ENCODE results near the gene HDGF. TPM values are rescaled to one million over a fixed set of nuclear protein-coding genes. Genes with fewer than 3 reads are reported as not detected.

HDGF gene
- total RNA-seq, 1 experiment from 2014 or later = 498 TPM

GRCh38 chr1:156721131-156721530 lies 30.3 kb downstream of the HDGF start:
- CTCF ChIA-PET = no interaction called here
- H3K4me2 ChIP-seq = no peak overlapping the region
- H3K36me3 ChIP-seq (ENCODE audit: low read depth) = peaks cover 21% of the 10 kb centered on the region

DNA sequence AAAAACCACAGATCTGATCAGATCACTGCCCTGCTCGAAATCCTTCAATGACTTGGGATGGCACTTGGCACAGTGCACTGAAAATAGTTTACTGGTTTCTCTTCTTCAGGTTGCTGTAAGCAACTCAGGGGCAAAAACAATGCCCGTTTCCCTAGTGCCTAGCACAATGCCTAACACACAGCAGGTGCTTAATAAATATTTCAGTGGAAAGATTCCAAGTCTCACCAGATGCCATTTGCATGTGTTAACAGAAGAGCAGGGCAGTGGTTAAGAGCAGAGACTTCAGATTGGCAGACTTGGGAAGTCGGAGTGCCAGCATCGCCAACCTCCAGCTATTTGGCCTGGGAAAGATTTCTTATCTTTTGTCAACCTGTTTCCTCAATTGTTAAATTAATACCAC lies 34.1 kb downstream of the HDGF start:
- Histone ChIP-seq H3K36me3 (ENCODE audit: low read depth) (no peaks in the 10 kb centered on the region), H3K27ac (no peak overlapping the region), H3K79me2 (ENCODE audit: low read depth) (no peaks in the 10 kb centered on the region), H3K27me3 (ENCODE audit: insufficient read depth, low read depth) (no peaks in the 10 kb centered on the region), H3K4me2 (no peak overlapping the region), H3K4me3 (no peak overlapping the region), H3F3A (ENCODE audit: insufficient read depth, low read depth) (peaks cover 51% of the 10 kb centered on the region), H3K9me3 (ENCODE audit: insufficient read depth, low read depth) (no peaks in the 10 kb centered on the region), H3K4me1 (replicated peaks; ENCODE audit: insufficient read depth) (peaks cover 16% of the 10 kb centered on the region), H3K9me2 (ENCODE audit: insufficient read depth) (no peaks in the 10 kb centered on the region), H2AFZ (no peak overlapping the region), H4K20me1 (ENCODE audit: insufficient read depth) (no peaks in the 10 kb centered on the region)
- no peak for TF ChIP-seq EZH2 (IDR thresholded peaks at IDR 0.05; ENCODE audit: low read depth)
- TF ChIP-seq, protein P1, sequence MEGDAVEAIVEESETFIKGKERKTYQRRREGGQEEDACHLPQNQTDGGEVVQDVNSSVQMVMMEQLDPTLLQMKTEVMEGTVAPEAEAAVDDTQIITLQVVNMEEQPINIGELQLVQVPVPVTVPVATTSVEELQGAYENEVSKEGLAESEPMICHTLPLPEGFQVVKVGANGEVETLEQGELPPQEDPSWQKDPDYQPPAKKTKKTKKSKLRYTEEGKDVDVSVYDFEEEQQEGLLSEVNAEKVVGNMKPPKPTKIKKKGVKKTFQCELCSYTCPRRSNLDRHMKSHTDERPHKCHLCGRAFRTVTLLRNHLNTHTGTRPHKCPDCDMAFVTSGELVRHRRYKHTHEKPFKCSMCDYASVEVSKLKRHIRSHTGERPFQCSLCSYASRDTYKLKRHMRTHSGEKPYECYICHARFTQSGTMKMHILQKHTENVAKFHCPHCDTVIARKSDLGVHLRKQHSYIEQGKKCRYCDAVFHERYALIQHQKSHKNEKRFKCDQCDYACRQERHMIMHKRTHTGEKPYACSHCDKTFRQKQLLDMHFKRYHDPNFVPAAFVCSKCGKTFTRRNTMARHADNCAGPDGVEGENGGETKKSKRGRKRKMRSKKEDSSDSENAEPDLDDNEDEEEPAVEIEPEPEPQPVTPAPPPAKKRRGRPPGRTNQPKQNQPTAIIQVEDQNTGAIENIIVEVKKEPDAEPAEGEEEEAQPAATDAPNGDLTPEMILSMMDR (conservative IDR thresholded peaks at IDR 0.05) = no peak
- no TSS peak for BruUV-seq (replicated peaks)
- intact Hi-C loops (cut with micrococcal nuclease; ENCODE audit: unreplicated experiment) = no loop called here
- ChIA-PET CTCF (no interaction called here), POLR2A (ENCODE audit: unreplicated experiment) (interaction anchor here (0.6 kb wide), 1 partner anchor 76 kb away, joined by 5 read pairs; no protein-coding TSS in a partner anchor)
- no peak for DNase-seq

More at GRCh38 chr1:156721131-156721530, 30.3 kb downstream of the HDGF start:
- intact Hi-C loops (cut with micrococcal nuclease; ENCODE audit: unreplicated experiment) = no loop called here
- no peak overlapping the region for H2AFZ ChIP-seq
- TF ChIP-seq EZH2 (IDR thresholded peaks at IDR 0.05; ENCODE audit: low read depth) = no peak
- TF ChIP-seq, protein P1 (conservative IDR thresholded peaks at IDR 0.05) = no peak
- H3K9me2 ChIP-seq (ENCODE audit: insufficient read depth) = no peaks in the 10 kb centered on the region
- POLR2A ChIA-PET (ENCODE audit: unreplicated experiment) = interaction anchor here (0.7 kb wide), 1 partner anchor 8 kb away, joined by 3 read pairs; no protein-coding TSS in a partner anchor
- peaks cover 29% of the 10 kb centered on the region for H4K20me1 ChIP-seq (ENCODE audit: insufficient read depth)
- no TSS peak for BruUV-seq (replicated peaks)
- DNase-seq = no peak
- H3F3A ChIP-seq (ENCODE audit: insufficient read depth, low read depth) = peaks cover 46% of the 10 kb centered on the region
- no peaks in the 10 kb centered on the region for H3K9me3 ChIP-seq (ENCODE audit: insufficient read depth, low read depth)
- peaks cover 13% of the 10 kb centered on the region for H3K4me1 ChIP-seq (replicated peaks; ENCODE audit: insufficient read depth)
- no peak overlapping the region for H3K4me3 ChIP-seq
- H3K27ac ChIP-seq = no peak overlapping the region
- peaks cover 36% of the 10 kb centered on the region for H3K79me2 ChIP-seq (ENCODE audit: low read depth)
- H3K27me3 ChIP-seq (ENCODE audit: insufficient read depth, low read depth) = no peaks in the 10 kb centered on the region

GRCh38 chr1:156714830-156715229 lies 36.6 kb downstream of the HDGF start:
- ChIA-PET CTCF (interaction anchor here (2.0 kb wide), 1 partner anchor 26 kb away, joined by 8 read pairs; no protein-coding TSS in a partner anchor), POLR2A (ENCODE audit: unreplicated experiment) (no interaction called here)
- Histone ChIP-seq H3K36me3 (ENCODE audit: low read depth) (no peaks in the 10 kb centered on the region), H3K27ac (no peak overlapping the region), H3F3A (ENCODE audit: insufficient read depth, low read depth) (peaks cover 51% of the 10 kb centered on the region), H3K4me2 (no peak overlapping the region), H4K20me1 (ENCODE audit: insufficient read depth) (no peaks in the 10 kb centered on the region), H3K9me3 (ENCODE audit: insufficient read depth, low read depth) (no peaks in the 10 kb centered on the region), H2AFZ (no peak overlapping the region), H3K27me3 (ENCODE audit: insufficient read depth, low read depth) (no peaks in the 10 kb centered on the region), H3K9me2 (ENCODE audit: insufficient read depth) (no peaks in the 10 kb centered on the region), H3K4me1 (replicated peaks; ENCODE audit: insufficient read depth) (peaks cover 41% of the 10 kb centered on the region), H3K79me2 (ENCODE audit: low read depth) (no peaks in the 10 kb centered on the region), H3K4me3 (no peak overlapping the region)
- TF ChIP-seq, protein P1 (conservative IDR thresholded peaks at IDR 0.05) = no peak
- TF ChIP-seq EZH2 (IDR thresholded peaks at IDR 0.05; ENCODE audit: low read depth) = no peak
- BruUV-seq (replicated peaks) = no TSS peak
- intact Hi-C loops (cut with micrococcal nuclease; ENCODE audit: unreplicated experiment) = no loop called here
- no peak for DNase-seq

Data from PC-9 (cell line).